Stimulated activated CD4-positive, alpha-beta T cell treated with anti-CD3 and anti-CD28 coated beads, Interleukin-1b, Interleukin-23, amount 100 ng/mL, for 24 hours (primary cell): ENCODE measurements around the gene ANKDD1A.
A peak's percentile ranks its signal among the peaks of the same experiment; 100 is the strongest.

ENCODE experiments used
- DNase-seq, 4 experiments: peaks; one replicate each; pipeline ENCODE4 v3.0.0-alpha.2; 2020; ENCODE audit warnings: low read depth in 4 of 4, low spot score in 1 of 4

The ANKDD1A gene

GRCh38 chr15:64911311-64912186 is at the start of gene ANKDD1A:
ANKDD1A (plus strand) TSS chr15:64911902; CDS start chr15:64911931, 29 bp downstream.
- DNase-seq = peak in 2 of 4 experiments; percentile 23 to 62

- no peak for DNase-seq
Measured at GRCh38 chr15:64861960-64862359, 49.7 kb upstream of the ANKDD1A start.

DNA sequence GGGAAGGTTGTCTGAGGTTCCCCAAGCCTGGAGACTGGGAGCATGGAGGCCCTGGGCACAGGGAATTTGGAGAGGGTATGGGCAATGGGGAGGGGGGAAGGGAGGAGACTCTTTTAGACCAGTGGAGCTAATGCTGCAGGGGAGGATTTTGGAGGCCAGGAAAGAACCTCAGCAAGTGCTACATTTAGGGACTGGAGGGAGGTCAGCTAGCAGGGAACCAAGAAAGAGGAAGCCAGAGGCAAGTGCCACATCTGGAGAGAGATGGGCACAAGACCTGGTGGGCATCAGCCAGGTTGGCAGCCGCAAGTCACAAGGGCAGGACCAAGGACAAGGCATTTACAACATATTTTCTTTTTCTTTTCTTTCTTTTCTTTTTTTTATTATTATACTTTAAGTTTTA is 49.3 kb upstream of the ANKDD1A start:
- no peak for DNase-seq

DNA sequence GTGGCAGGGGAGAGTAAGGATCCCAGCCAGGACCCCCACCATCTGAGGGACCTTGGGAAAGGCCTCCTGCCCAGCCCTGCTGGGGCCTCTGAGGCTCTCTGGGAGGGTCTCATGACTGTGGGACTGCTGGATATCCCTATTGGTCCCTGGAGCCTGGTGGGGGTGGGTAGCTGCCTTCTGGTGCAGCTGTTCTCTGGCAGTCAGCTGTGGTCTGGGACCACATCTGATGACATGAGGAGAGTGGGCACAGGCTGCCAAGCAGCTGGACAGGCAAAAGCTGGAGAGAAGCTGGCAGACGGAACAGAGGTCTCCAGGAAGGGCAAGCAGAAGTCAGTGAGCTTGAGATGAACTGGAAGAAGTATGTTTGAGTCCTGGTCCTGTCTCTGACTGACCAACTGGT is 47.6 kb upstream of the ANKDD1A start:
- no peak for DNase-seq

DNA sequence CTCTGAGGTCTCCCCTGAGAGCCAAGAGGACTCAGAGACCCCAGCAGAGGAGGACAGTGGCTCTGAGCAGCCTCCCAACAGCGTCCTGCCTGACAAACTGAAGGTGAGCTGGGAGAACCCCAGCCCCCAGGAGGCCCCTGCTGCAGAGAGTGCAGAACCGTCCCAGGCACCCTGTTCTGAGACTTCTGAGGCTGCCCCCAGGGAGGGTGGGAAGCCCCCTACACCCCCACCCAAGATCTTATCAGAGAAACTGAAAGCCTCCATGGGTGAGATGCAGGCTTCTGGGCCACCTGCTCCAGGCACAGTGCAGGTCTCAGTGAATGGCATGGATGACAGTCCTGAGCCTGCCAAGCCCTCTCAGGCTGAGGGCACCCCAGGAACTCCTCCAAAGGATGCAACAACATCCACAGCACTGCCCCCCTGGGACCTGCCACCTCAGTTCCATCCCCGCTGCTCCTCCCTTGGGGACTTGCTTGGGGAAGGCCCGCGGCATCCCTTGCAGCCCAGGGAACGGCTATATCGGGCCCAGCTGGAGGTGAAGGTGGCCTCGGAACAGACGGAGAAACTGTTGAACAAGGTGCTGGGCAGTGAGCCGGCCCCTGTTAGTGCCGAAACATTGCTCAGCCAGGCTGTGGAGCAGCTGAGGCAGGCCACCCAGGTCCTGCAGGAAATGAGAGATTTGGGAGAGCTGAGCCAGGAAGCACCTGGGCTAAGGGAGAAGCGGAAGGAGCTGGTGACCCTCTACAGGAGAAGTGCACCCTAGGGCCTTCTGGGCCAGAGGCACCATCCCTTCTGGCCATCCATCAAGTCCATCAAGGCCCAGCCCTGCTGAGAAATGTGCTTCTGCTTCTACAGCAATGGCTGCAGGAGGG is 46.3 kb upstream of the ANKDD1A start:
- DNase-seq = no peak

DNA sequence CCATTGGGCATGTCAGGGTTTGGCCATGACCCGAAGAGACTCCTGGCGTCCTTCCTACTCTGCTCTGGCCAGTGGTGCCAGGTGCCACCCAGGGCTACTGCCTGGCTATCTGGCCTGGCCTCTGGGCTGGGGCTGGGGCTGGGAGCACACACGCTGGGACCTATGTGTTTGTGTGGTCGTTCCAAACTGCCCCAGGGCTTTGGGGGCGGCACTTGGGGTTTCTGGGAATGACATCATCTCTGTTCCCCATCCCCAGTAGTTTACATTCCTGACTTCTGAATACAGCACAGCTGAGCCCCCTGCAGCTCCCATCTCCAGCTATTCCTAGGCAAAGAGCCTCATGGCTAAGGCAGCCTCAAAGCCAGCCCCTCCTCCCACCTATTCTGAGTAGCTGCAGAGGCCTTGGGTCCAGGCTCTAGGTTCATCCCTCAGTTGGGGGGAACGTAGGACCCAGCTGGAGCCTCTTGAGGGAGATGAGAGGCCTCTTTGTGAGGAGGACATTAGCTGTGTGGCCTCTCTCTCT is 45.6 kb upstream of the ANKDD1A start:
- DNase-seq = no peak

GRCh38 chr15:64869501-64869900 is 42.2 kb upstream of the ANKDD1A start:
- no peak for DNase-seq

GRCh38 chr15:64870353-64870752 is 41.3 kb upstream of the ANKDD1A start:
- DNase-seq = no peak

DNA sequence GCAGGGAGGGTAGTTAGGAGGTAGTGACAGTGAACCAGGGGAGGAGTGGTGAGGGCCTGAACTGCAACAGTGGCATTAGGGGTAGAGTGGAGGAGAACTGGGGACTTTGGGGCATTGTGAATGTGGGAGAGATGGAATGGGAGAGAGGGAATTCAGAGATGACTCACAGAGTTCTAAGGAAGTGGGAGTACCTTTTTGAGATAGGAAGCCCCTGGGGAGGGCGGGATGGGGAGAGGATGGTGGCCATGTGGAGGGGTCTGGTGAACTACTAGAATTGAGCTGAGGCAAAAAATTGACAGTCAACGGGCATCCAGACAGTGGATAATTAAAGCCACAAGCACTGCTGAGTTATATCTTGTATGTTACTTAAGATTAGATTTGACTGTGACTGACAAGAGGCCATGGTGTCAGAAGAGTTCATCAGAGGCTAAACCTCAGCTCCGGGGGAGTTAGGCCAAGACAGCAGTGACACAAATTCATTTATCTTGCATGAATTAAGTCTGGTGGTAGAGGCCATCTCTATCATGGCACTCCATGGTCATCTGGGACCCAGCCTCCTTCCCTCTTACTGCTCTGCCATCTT is 36.0 kb upstream of the ANKDD1A start:
- DNase-seq = no peak

GRCh38 chr15:64877435-64877834 is 34.3 kb upstream of the ANKDD1A start:
- DNase-seq = no peak

GRCh38 chr15:64878705-64879104 is 33.0 kb upstream of the ANKDD1A start:
- DNase-seq = no peak

DNA sequence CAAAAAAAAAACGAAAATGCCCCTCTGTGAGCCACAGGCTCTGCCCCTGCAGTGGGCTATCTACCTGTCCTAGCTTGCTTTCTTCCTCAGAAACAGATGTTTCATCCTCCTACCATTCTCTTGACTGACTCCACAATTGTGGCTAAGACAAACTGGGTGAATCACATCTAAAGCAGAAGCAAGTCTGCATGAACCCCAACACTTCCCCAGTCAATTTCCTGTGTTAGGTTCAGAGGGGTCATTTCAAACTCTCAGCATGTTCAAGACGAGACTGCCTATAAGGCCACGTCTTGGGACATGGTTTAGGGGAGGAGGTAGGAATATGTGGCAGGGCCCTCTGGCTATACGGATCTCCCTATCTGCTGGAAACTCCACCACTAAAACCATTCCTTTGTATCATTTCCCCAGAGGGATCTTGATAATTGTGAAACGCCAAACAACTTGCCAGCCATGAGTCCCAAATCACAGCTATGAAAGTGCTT is 28.6 kb upstream of the ANKDD1A start:
- DNase-seq = no peak

DNA sequence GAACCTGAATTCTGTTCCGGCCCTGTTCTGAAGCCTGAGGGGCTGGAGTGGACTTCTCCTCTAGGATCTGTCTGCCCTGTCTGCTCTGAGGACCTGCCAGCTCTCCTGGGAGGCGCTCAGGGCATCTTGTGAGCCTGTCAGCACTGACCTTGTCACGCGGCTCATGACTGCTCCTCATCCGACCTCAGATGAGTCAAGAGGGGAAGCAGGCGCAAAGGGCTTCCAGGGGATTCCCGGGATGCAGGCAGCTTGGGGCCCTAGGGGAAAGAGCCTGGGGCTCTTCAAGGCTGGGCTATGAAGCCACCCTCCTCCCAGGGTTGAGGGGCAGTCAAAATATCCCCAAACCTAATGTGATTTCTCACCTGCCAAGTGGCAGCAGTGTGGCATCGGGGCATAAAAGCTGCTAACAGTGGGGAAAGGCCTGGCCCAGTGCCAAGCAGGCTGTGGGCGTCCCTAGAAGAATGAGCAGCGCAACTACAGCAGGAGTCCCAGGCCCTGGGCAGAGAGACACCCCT is 27.6 kb upstream of the ANKDD1A start:
- peak; percentile 59 to 68 (median 67) for DNase-seq

GRCh38 chr15:64884679-64885078 is 27.0 kb upstream of the ANKDD1A start:
- no peak for DNase-seq

GRCh38 chr15:64888336-64888735 is 23.4 kb upstream of the ANKDD1A start:
- no peak for DNase-seq

GRCh38 chr15:64891561-64891960 is 20.1 kb upstream of the ANKDD1A start:
- DNase-seq = no peak

DNA sequence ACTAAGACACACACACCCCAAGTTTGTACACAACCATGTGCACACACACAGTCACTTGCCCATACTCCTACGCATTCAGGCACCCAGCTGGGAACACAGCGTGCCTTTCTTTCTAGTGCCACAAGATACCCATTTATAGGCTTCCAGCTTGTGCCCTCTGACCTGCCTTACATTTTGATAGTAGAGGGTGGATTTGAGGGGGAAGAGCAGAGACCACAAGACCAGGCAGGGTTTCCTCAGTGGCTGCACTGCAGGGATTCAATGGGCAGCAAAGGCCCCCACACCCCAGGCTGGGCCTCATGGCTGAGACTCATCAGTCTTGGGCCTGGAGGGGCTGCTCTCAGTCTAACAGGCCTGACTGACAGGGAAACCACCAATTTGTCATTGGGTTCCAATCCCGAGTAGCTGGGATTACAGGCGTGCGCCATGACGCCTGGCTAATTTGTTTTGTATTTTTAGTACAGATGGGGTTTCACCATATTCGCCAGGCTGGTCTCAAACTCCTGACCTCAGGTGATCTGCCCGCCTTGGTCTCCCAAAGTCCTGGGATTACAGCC is 18.8 kb upstream of the ANKDD1A start:
- DNase-seq = peak in 1 of 4 experiments; percentile 35

DNA sequence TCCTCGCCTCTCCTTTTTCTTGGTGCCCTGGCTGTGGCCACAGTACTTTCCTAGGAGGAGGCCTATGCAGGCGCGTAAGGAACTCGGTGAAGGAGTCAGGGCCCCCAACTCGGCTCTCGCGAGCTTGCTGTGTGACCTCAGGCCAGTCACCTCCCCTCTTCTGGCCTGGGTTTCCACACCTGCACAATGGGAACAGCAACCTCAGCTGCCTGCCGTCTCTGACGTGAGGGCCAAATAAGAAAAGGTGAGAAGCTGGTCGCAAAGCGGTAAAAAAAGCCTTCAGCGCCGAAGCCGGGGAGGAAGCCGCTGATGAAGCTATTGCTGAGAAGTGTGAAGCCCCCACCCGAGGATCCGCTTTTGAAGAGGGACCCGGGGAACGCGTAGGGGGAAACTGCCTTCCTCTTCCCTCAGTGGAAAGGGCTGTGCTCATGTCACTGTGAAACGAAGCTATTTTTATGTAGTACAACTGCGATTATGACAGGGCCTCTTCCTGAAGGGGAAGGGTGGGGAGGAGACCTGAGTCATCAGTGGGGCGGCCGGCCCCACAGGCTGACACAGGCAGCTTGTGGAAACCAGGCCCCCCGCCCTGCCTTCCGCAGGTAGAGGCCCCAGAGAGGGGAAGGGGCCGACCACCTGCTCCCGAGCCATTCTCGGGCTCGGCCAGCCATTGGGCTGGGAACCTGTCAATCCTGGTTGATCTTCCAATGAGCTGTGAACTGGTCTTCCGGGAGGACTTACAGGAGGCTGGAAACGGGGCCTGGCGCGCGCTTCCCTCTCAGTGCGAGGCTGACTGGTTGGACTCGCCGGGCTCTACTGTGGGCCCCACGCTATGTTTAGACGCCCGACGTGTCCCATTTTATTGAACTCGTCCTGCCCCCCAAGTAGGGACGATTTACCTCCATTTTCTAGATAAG is 18.0 kb upstream of the ANKDD1A start:
- DNase-seq = peak; percentile 81 to 99 (median 95)

DNA sequence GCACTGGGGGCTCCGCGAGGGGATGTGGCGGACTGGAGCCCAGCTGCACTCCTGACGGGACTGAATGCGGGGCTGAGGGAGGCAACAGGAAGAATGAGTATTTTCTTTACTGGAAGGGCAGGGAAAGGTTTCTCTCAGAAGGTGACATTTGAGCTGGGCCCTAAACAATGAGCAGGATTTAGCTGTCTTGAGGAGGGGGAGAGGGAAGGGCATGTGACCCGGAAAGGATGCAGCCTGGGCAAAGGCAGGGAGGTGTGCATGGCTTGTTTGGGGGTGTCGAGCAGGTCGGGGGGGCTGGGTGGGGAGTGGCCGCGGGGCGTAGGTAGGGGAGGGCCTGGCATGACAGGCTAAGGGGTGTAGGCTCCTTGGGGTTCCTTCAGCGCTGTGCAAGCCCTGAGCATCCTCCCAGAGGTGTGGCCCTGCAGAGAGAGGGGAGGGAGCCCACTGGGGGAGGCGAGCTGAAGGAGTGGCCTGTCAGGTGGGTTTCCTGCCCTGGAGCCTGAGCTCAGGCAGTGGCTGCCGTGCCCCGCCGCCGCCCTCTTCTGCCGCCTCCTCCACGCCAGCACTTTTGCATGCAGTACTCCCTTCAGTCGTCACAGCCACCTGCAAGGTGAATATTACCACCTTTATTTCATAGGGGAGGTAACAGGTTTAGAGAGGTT is 17.2 kb upstream of the ANKDD1A start:
- peak in 2 of 4 experiments; percentile 55 to 64 for DNase-seq
